ENCODE data around the gene ENTPD1.
A peak's percentile ranks its signal among the peaks of the same experiment; 100 is the strongest.

Gene ENTPD1

GRCh38 chr10:95809370-95810197 is 53.6 kb downstream of the ENTPD1 start:
- H3K4me3 ChIP-seq (ENCODE audit: low read depth, low read length): no peak overlapping the region
- no peak for TF ChIP-seq CTCF (IDR thresholded peaks at IDR 0.05; ENCODE audit: insufficient read depth, low read length, missing control alignments)
- ChIA-PET CTCF (no interaction called here), POLR2A (no interaction called here)
- no peak for DNase-seq (ENCODE audit: low read depth, low spot score)

GRCh38 chr10:95810198-95810976 is 54.4 kb downstream of the ENTPD1 start:
- CTCF ChIA-PET: interaction anchor here (1.0 to 1.7 kb wide), 2 partner anchors 31 to 116 kb away, joined by 3 to 8 read pairs; partner anchors contain the start of gene TCTN3
- H3K4me3 ChIP-seq (ENCODE audit: low read depth, low read length): no peak overlapping the region
- no peak for TF ChIP-seq CTCF (IDR thresholded peaks at IDR 0.05; ENCODE audit: insufficient read depth, low read length, missing control alignments)
- POLR2A ChIA-PET: no interaction called here
- no peak for DNase-seq (ENCODE audit: low read depth, low spot score)

GRCh38 chr10:95813054-95813685 is 57.2 kb downstream of the ENTPD1 start:
- TF ChIP-seq CTCF (IDR thresholded peaks at IDR 0.05; ENCODE audit: insufficient read depth, low read length, missing control alignments): no peak
- no peak for DNase-seq (ENCODE audit: low read depth, low spot score)
- ChIA-PET POLR2A (no interaction called here), CTCF (interaction anchor here (0.6 to 1.7 kb wide), 3 partner anchors 29 to 1088 kb away, joined by 3 to 6 read pairs (median 5); partner anchors contain the start of gene TCTN3)
- H3K4me3 ChIP-seq (ENCODE audit: low read depth, low read length): no peak overlapping the region

- peak; percentile 75 for DNase-seq (ENCODE audit: low read depth, low spot score)
- ChIA-PET POLR2A (no interaction called here), CTCF (interaction anchor here (0.6 to 1.7 kb wide), 3 partner anchors 28 to 1089 kb away, joined by 3 to 6 read pairs (median 5); partner anchors contain the start of gene TCTN3)
- H3K4me3 ChIP-seq (ENCODE audit: low read depth, low read length): no peak overlapping the region
- no peak for TF ChIP-seq CTCF (IDR thresholded peaks at IDR 0.05; ENCODE audit: insufficient read depth, low read length, missing control alignments)
Observed at GRCh38 chr10:95814011-95814727, 58.2 kb downstream of the ENTPD1 start.

GRCh38 chr10:95815133-95815532 is 59.2 kb downstream of the ENTPD1 start:
- CTCF ChIA-PET: interaction anchor here (1.3 to 1.7 kb wide), 2 partner anchors 25 to 27 kb away, joined by 4 to 6 read pairs; no protein-coding TSS in a partner anchor
- POLR2A ChIA-PET: no interaction called here
- TF ChIP-seq CTCF (IDR thresholded peaks at IDR 0.05; ENCODE audit: insufficient read depth, low read length, missing control alignments): no peak
- no peak for DNase-seq (ENCODE audit: low read depth, low spot score)
- H3K4me3 ChIP-seq (ENCODE audit: low read depth, low read length): no peak overlapping the region
